ENCODE data around the gene ELMO1.
"Not testable (repeated sequence)": the region's sequence is repeated elsewhere in the genome, so short reads cannot be mapped to it uniquely, and the experiment has no call there.

ELMO1 gene

DNA sequence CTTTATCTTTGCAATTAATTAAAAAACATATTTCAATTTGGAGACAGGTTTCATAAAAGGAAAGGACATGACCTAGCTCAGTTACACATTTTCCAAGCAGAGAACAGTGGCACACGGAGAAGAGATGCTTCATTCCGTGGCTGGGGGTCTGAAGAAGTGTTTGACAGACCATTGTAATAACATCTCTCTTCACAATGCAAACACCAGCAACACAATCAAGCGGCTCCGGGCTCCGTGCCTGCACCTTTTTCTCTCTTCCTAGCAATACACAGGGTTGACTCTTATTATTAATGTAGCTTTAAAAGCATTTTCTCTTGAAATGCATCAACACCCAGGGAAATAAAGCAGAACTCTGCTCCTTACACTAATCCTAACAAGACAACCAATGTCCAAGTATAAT is 463.3 kb downstream of the ELMO1 start:
- DNase-seq = no peak
- in situ Hi-C loops (cut with HindIII; ENCODE audit: low pct_ligation_motif_present, low pct_unique_long_range_greater_than_20kb, low sequenced_read_pairs) = loop anchor here (25.0 kb wide), 1 partner anchor 177 kb away; no protein-coding TSS in a partner anchor

DNA sequence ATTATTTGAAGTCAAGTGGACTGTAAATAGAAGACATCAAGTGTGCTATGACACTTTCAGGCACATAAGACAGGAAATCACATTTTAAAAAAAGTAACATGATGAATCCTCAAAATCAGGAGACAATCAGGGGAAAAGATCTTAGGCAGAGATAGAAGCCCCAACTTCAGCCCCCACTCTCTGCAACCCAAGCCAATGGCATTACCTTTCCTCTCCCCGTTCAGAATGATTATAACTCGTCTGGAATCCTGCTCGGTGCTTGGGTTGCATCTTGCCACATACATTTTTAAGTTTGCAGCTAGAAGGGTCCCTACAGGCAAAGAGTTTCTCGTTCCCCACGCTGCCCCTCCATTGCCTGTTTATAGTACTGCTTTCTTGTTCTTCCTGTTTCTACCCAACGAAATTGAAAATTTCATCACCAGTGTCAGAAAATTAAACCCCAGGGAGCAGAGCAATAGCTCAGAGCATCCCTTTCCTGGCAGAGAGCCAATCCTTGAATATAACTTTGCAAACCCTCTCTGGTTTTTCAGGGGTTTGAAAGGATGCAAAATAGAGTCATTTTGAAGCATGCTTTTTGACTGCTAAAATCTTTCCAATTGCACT is 463.9 kb downstream of the ELMO1 start:
- DNase-seq = no peak
- in situ Hi-C loops (cut with HindIII; ENCODE audit: low pct_ligation_motif_present, low pct_unique_long_range_greater_than_20kb, low sequenced_read_pairs) = loop anchor here (25.0 kb wide), 1 partner anchor 177 kb away; no protein-coding TSS in a partner anchor

DNA sequence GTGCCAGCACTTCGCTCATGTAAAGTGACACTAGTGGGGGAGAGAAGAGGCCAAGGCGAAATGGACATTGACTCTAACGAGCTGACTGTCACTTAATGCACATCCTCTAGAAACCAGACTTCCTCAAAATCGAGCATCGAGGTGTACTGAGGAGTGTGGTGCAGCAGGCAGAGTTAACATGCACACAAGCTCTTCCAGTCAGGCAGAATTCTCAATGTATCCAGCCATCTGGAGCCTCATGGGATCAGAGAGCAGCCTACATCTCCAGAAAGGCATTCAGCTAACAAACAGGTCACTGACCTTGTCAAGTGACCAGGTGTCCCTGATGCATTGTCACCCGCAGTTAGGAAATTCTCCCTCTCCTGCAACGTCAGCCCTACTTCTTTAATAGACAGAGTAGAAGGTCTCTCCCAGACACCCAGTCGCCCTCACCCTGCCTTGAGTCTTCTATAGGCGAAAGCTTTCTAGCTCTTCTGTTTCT is 464.6 kb downstream of the ELMO1 start:
- in situ Hi-C loops (cut with HindIII; ENCODE audit: low pct_ligation_motif_present, low pct_unique_long_range_greater_than_20kb, low sequenced_read_pairs) = loop anchor here (25.0 kb wide), 1 partner anchor 178 kb away; no protein-coding TSS in a partner anchor
- no peak for DNase-seq

DNA sequence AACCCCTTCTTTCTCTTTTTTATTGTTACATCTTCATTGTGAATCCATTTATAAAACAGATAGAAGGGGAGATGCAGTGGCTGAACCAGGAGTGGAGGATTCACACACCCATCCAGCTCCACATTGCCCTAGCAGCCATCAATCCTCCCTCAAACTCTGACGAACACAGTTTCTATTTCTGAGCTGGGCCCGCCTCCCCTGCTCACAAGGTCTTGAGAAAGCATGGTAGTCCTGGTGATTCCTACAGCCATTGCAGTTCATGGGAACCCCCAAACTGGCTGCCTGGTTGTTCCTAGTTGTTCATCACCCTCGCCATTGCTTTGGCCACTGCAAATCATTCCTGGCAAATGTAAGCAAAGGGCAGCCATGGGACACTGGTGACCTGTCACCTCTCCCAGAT is 465.9 kb downstream of the ELMO1 start:
- no peak for DNase-seq
- in situ Hi-C loops (cut with HindIII; ENCODE audit: low pct_ligation_motif_present, low pct_unique_long_range_greater_than_20kb, low sequenced_read_pairs) = loop anchor here (25.0 kb wide), 1 partner anchor 180 kb away; no protein-coding TSS in a partner anchor

DNA sequence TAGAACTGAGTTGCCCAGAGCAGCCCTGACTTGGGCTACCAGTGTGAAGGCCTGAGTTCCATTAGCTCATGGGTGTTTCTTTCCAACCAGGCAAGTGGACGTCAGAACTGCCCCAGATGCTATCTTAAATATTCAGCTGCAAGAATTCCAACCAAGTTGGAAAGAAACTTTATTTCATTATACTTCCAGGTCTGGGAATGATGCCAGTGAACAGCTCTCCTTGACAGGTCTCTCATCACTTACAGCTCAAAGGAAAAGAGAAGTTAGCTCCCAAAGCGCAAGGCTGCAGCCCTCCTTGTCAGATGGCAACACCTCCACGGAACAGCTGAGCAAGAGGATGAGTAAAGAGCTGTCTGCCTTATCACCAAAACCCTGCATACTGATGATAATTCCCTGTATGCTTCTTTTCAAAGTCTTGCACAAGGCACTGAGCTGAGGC is 468.8 kb downstream of the ELMO1 start:
- no peak for DNase-seq
- in situ Hi-C loops (cut with HindIII; ENCODE audit: low pct_ligation_motif_present, low pct_unique_long_range_greater_than_20kb, low sequenced_read_pairs) = loop anchor here (25.0 kb wide), 1 partner anchor 182 kb away; no protein-coding TSS in a partner anchor

DNA sequence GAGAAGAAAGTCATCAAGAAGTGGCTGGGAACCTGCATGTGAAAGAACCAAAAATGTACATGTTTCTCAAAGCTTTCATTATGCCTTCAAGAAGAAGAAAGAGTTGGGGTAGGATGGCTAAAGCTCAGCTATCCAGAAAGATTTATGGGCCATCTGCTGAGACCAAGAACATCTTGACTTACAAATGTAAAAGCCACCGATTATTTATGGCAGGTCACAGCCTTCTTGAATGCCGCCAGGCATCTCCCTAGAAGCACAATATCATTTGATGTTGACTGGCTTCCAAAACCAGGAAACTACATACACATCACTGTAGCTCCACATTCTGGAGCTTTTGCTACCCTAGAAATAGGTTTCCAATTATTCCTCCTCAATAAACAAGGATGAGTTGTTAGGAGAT is 470.2 kb downstream of the ELMO1 start:
- in situ Hi-C loops (cut with HindIII; ENCODE audit: low pct_ligation_motif_present, low pct_unique_long_range_greater_than_20kb, low sequenced_read_pairs) = loop anchor here (25.0 kb wide), 1 partner anchor 184 kb away; no protein-coding TSS in a partner anchor

DNA sequence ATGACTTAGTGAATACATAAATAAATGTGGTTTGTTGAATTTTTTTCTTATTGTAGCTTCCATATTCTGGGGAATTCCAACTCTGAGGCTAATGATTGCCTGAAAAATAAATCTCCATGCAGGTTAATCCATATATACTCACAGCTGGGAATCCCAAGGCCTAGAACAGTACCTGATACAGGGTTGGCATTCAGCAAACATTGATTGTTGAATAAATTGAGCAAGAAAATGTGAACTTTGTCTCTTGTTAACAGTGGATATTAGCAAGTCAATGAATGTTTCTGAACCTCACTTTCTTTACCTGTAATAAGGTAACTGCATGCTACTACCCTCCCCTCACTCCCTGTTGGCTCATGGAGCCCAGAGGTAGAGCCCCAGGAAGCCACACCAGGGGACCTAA is 470.8 kb downstream of the ELMO1 start:
- in situ Hi-C loops (cut with HindIII; ENCODE audit: low pct_ligation_motif_present, low pct_unique_long_range_greater_than_20kb, low sequenced_read_pairs) = loop anchor here (25.0 kb wide), 1 partner anchor 184 kb away; no protein-coding TSS in a partner anchor
- DNase-seq = no peak

More for the DNA sequence above, 470.2 kb downstream of the ELMO1 start:
- no peak for DNase-seq

DNA sequence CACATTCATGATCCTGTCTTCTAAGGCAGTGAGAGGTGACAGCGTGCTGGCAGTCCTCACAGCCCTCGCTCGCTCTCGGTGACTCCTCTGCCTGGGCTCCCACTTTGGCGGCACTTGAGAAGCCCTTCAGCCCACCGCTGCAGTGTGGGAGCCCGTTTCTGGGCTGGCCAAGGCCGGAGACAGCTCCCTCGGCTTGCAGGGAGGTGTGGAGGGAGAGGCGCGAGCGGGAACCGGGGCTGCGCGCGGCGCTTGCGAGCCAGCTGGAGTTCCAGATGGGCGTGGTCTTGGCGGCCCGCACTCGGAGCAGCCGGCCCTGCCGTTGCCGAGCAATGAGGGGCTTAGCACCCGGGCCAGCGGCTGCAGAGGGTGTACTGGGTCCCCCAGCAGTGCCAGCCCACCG is 475.1 kb downstream of the ELMO1 start:
- in situ Hi-C loops (cut with HindIII; ENCODE audit: low pct_ligation_motif_present, low pct_unique_long_range_greater_than_20kb, low sequenced_read_pairs) = loop anchor here (25.0 kb wide), 1 partner anchor 486 kb away; no protein-coding TSS in a partner anchor
- not testable (repeated sequence) for DNase-seq

DNA sequence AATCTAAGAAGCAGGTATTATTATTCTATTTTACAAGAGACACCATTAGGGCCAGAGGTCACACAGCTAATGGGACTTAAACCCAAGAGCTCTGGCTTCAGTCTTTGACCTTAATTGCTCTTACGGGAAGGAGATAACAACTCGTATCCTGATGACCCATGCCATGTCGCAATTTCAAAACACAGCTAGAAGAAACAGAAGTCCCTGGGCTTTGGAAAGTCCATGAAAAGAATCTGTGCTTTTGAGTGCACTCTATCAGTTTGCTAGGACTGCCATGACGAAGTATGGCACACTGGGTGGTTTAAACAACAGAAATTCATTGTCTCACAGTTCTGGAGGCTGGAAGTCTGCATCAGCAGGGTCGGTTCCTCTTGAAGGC is 476.5 kb downstream of the ELMO1 start:
- in situ Hi-C loops (cut with HindIII; ENCODE audit: low pct_ligation_motif_present, low pct_unique_long_range_greater_than_20kb, low sequenced_read_pairs) = loop anchor here (25.0 kb wide), 1 partner anchor 485 kb away; no protein-coding TSS in a partner anchor
- no peak for DNase-seq

DNA sequence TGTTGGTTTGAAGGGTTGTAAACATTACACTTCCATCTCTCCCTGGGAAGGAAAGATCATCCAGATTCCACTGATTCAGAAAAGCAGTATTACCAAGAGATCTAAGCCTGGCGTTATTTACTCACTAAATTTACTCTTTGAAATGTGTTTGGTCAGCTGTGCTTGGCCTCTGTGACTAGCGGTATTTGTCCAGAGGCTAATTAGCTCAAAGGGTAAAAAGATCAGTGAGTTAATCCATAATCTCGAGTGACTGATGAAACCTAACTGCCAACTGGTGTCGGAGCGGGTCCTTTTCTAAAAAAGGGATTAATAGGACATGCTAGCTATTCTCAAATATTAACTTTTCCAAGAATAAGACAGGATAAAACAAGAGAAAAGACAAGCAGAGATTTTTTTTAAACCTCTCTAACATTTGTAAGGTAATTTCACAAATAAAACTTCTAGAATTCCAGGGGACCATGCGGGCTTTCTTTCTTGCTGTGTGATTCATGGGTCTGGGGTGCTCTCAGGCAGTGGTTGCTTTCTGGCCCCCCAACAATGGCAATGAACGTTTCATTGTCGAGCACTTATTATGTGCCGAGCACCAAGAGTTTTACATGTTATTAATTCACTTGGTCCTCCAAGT is 477.0 kb downstream of the ELMO1 start:
- no peak for DNase-seq
- in situ Hi-C loops (cut with HindIII; ENCODE audit: low pct_ligation_motif_present, low pct_unique_long_range_greater_than_20kb, low sequenced_read_pairs) = loop anchor here (25.0 kb wide), 1 partner anchor 484 kb away; no protein-coding TSS in a partner anchor

DNA sequence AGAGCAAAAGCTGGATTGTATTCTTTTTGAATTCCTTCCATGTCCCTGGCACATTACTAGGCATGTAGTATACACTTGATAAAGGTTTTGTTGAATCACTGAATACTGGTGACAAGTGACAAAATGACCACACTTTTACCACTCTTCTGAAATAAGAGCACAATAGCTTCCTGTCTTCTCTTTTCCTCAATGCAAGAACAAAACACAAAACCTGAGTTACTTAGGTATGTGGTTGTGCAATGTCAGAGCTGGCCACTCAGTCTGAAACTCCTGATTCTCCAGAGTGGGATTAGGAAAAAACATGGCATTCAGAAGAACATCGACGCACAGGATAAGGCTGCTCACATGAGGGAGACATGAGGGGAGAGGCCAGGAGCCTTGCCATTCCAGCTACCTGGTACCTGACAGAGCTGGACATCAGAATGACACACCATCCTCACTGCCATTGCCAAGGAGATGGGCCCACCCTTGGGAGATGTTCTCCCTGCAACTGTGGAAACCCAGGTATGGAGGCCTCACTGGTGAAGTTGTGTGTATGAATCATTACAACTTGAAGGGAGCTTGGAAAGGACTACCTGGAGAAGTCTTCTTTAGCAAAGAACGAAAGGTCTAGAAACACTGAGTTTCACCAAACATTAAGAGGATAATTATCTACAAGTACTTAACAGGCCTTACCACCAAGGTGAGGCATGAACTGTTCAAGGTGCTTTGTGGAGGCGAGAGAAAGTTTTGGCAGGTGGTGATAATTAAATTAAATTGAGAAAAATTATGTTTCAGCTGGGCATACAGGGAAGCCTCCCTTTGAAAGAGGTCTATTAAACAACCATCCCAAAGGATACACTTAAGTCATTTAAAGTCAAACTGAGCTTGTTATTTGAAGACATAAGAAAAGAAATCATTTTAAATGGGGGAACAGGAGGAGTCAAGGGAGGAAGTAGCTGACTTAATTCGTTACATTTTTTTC is 477.8 kb downstream of the ELMO1 start:
- DNase-seq = no peak
- in situ Hi-C loops (cut with HindIII; ENCODE audit: low pct_ligation_motif_present, low pct_unique_long_range_greater_than_20kb, low sequenced_read_pairs) = loop anchor here (25.0 kb wide), 1 partner anchor 484 kb away; no protein-coding TSS in a partner anchor

DNA sequence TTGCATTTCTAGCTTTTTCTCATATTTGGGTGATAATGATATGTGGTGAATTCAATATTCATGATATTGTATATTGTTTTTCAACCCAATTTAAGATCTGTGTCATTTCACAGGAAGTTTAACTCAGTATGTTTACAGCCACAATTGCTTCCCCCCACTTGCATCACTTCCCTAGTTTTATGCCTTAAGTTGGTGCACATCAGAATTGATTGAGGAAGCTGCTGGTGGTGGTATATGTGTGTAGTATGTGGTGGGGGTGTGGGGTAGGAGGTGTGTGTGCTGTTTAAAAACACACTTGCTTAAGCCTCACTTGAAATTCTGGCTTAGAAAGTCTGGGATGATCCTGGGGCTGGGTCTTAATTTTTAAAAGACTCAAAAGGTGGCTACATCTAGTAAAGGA is 479.3 kb downstream of the ELMO1 start:
- in situ Hi-C loops (cut with HindIII; ENCODE audit: low pct_ligation_motif_present, low pct_unique_long_range_greater_than_20kb, low sequenced_read_pairs) = loop anchor here (25.0 kb wide), 1 partner anchor 482 kb away; no protein-coding TSS in a partner anchor
- DNase-seq = no peak

DNA sequence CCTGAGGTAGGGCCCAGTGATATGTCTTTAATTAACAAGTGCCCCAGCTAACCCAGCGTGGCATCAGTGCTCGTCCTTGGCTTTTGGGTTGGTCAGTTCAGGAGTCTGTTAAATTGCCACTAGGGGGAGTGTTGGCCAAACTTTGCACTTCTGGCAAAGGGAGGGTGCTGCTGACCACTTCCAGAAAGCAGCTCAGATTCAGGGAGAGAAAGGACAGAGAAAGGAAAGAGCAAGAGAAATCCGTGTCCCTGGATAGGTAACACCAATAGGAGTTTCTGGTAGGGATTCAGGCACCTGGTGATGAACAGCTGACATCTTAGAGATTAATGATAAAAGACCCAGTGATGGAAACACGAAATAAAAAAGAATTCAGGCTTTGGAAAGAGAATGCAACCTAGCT is 481.3 kb downstream of the ELMO1 start:
- DNase-seq = peak; percentile 80
- in situ Hi-C loops (cut with HindIII; ENCODE audit: low pct_ligation_motif_present, low pct_unique_long_range_greater_than_20kb, low sequenced_read_pairs) = loop anchor here (25.0 kb wide), 1 partner anchor 480 kb away; no protein-coding TSS in a partner anchor

DNA sequence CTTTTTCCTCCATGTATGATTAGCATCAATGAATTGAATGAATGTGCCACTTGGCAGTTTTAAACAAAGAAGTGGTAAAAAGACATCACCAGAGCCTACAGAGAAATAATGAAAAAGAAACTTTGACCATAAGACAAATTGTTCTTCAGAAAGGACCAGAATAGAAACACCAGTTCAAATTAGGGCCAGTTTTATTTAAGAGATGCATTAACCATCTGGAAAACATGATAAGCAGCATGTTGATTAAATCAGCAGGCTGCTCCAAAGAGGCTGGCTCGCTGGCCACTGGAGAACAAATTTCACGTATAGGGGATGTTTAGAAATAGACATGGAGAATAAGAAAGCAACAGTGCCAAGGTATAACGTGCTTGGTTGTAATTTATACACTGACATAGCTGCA is 482.0 kb downstream of the ELMO1 start:
- in situ Hi-C loops (cut with HindIII; ENCODE audit: low pct_ligation_motif_present, low pct_unique_long_range_greater_than_20kb, low sequenced_read_pairs) = loop anchor here (25.0 kb wide), 1 partner anchor 479 kb away; no protein-coding TSS in a partner anchor

DNA sequence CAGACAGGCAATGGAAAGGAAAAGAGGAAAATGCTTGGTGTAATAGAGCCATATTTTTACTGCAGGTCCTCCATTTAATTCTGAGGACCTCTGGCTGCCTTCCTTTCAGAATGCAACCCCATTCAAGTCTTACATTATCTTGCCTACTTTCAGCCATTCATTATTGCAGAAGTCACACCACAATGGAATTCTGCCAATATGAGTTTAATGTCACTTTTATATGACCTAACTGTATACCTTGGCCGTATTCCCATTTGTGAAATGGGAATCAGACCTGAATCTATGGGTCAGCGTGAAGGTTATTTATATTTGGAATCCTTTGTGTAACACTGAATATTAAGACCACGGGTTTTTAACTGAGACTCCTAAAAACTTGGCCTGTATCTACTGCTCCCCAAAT is 482.6 kb downstream of the ELMO1 start:
- in situ Hi-C loops (cut with HindIII; ENCODE audit: low pct_ligation_motif_present, low pct_unique_long_range_greater_than_20kb, low sequenced_read_pairs) = loop anchor here (25.0 kb wide), 1 partner anchor 479 kb away; no protein-coding TSS in a partner anchor

More for the DNA sequence above, 482.0 kb downstream of the ELMO1 start:
- DNase-seq = no peak

DNA sequence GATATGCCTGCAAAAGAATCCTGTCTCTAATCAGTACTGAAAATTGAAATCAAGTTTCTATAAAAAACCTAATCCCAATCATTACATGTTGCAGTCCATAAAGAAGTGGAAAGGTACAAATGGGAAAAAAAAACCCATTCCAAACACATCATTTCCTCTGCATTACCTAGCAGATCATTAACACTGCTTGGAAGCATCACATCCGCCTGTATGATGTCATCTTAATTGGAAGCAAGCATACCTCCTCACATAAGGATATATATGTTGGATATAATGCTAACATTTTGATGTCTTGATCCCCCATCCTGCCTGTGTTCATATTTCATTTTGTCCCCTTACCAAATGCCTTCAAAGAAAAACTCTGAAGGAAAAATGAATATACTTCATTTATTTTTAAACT is 483.0 kb downstream of the ELMO1 start:
- no peak for DNase-seq

More for the DNA sequence above, 482.6 kb downstream of the ELMO1 start:
- DNase-seq = no peak

DNA sequence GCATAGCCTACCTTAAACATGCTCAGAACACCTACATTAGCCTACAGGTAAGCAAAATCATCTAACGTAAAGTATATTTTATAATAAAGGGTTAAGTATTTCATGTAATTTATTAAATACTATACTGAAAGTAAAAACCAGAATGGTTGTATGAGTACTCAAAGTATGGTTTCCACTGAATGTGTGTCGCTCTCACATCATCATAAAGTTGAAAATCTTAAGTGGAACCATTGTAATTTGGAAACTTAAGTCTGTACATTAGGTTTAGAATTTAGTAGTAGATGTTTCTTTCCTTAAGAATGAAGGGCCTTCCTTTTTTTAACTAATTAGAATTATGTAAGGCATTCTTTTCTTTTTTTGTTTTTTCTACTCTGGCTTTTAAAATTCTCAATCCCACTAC is 484.4 kb downstream of the ELMO1 start:
- no peak for DNase-seq
- in situ Hi-C loops (cut with HindIII; ENCODE audit: low pct_ligation_motif_present, low pct_unique_long_range_greater_than_20kb, low sequenced_read_pairs) = loop anchor here (25.0 kb wide), 1 partner anchor 477 kb away; no protein-coding TSS in a partner anchor

More for the DNA sequence above, 483.0 kb downstream of the ELMO1 start:
- in situ Hi-C loops (cut with HindIII; ENCODE audit: low pct_ligation_motif_present, low pct_unique_long_range_greater_than_20kb, low sequenced_read_pairs) = loop anchor here (25.0 kb wide), 1 partner anchor 478 kb away; no protein-coding TSS in a partner anchor

DNA sequence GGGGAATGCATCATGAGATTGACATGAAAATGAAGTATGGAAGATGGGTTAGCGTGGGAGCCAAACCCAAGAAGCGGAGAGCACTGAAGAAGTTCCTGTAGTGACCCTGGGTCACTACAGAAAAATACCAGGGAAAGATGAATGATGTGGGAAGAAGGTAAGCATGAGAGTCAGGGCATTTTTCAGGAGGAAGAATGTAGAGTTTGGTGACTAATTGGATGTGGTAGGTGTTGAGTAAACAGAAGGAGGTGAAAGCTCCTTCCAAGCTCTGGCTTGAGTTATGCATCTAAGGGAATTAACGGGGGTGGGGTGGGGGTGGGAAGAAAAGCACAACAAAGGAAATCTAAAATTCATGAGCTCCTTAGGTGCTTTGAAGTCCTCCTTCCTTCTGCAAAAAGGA is 486.3 kb downstream of the ELMO1 start:
- DNase-seq = no peak
- in situ Hi-C loops (cut with HindIII; ENCODE audit: low pct_ligation_motif_present, low pct_unique_long_range_greater_than_20kb, low sequenced_read_pairs) = loop anchor here (25.0 kb wide), 1 partner anchor 475 kb away; no protein-coding TSS in a partner anchor

All from ACHN (cell line).